ENCODE measurements around the gene ABLIM1. TPM values are rescaled to one million over a fixed set of nuclear protein-coding genes. Genes with fewer than 3 reads are reported as not detected.

The ABLIM1 gene
- total and polyA plus RNA-seq, 10 of the 15 experiments (the other 5 are each of a cell fraction or from before 2014, with no cell fraction given), result 14.2 to 50.5 (median 28.1) TPM

GRCh38 chr10:114479836-114480235 is 178.2 kb downstream of the ABLIM1 start:
- ChIA-PET CTCF (interaction anchor here (0.6 to 3.2 kb wide), 3 partner anchors 8 to 647 kb away, joined by 3 to 17 read pairs (median 6); no protein-coding TSS in a partner anchor), POLR2A (no interaction called here), RAD21 (ENCODE audit: unreplicated experiment) (interaction anchor here (1.6 kb wide), 1 partner anchor 306 kb away, joined by 3 read pairs; no protein-coding TSS in a partner anchor), SMC1A (ENCODE audit: uncharacterized antibody, unreplicated experiment) (interaction anchor here (0.9 to 1.0 kb wide), 2 partner anchors 70 to 121 kb away, joined by 3 to 4 read pairs; no protein-coding TSS in a partner anchor)
- Histone ChIP-seq H3K4me3 (no peak overlapping the region), H4K20me1 (ENCODE audit: control insufficient read depth, insufficient read depth) (no peaks in the 10 kb centered on the region), H3K9me3 (replicated peaks; ENCODE audit: control insufficient read depth, insufficient read depth, low read length) (no peaks in the 10 kb centered on the region), H3K36me3 (ENCODE audit: control insufficient read depth in 2 of 2, insufficient read depth in 2 of 2, low read length in 1 of 2) (no peaks in the 10 kb centered on the region), H3K27ac (ENCODE audit: control insufficient read depth, insufficient read depth) (no peak overlapping the region), H3K27me3 (replicated peaks in 1 of 2; ENCODE audit: control insufficient read depth in 2 of 2, insufficient read depth in 2 of 2, low read length in 1 of 2) (no peaks in the 10 kb centered on the region), H2AFZ (ENCODE audit: control insufficient read depth, low read depth, low read length) (no peak overlapping the region), H3K4me2 (ENCODE audit: control insufficient read depth, insufficient read depth) (no peak overlapping the region), H3K4me1 (ENCODE audit: control insufficient read depth, insufficient read depth, low read length) (no peaks in the 10 kb centered on the region), H3K79me2 (ENCODE audit: control insufficient read depth, insufficient read depth, low read length) (no peaks in the 10 kb centered on the region), H3K9ac (ENCODE audit: control insufficient read depth, insufficient read depth, low read length) (no peak overlapping the region)
- in situ Hi-C loops (cut with MboI) (loop anchor here (10.0 kb wide), 2 partner anchors 305 to 645 kb away; no protein-coding TSS in a partner anchor), intact Hi-C loops (cut with micrococcal nuclease; ENCODE audit: unreplicated experiment) (no loop called here)
- 96% methylated on average over 1 of the region's 1 CpG for WGBS (ENCODE audit: insufficient coverage, insufficient replicate concordance, low lambda C conversion rate, missing lambda C conversion rate)
- DNase-seq (ENCODE audit: low read depth, low spot score) (no peak), ATAC-seq (no peak), FAIRE-seq (no peak)
- no TSS peak for BruUV-seq (replicated peaks)
- no peak for TF ChIP-seq RAD21 (IDR thresholded peaks at IDR 0.05; ENCODE audit: insufficient read depth, low read depth, low read length)
- no peak for TF ChIP-seq NFYB (IDR thresholded peaks at IDR 0.05; ENCODE audit: insufficient read depth, low read depth, low read length)
- TF ChIP-seq, protein P1, sequence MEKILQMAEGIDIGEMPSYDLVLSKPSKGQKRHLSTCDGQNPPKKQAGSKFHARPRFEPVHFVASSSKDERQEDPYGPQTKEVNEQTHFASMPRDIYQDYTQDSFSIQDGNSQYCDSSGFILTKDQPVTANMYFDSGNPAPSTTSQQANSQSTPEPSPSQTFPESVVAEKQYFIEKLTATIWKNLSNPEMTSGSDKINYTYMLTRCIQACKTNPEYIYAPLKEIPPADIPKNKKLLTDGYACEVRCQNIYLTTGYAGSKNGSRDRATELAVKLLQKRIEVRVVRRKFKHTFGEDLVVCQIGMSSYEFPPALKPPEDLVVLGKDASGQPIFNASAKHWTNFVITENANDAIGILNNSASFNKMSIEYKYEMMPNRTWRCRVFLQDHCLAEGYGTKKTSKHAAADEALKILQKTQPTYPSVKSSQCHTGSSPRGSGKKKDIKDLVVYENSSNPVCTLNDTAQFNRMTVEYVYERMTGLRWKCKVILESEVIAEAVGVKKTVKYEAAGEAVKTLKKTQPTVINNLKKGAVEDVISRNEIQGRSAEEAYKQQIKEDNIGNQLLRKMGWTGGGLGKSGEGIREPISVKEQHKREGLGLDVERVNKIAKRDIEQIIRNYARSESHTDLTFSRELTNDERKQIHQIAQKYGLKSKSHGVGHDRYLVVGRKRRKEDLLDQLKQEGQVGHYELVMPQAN (conservative IDR thresholded peaks at IDR 0.05), result no peak
- TF ChIP-seq, protein P2, sequence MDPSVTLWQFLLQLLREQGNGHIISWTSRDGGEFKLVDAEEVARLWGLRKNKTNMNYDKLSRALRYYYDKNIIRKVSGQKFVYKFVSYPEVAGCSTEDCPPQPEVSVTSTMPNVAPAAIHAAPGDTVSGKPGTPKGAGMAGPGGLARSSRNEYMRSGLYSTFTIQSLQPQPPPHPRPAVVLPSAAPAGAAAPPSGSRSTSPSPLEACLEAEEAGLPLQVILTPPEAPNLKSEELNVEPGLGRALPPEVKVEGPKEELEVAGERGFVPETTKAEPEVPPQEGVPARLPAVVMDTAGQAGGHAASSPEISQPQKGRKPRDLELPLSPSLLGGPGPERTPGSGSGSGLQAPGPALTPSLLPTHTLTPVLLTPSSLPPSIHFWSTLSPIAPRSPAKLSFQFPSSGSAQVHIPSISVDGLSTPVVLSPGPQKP (IDR thresholded peaks at IDR 0.05; ENCODE audit: low read depth, low read length), result no peak
- TF ChIP-seq, protein P3, sequence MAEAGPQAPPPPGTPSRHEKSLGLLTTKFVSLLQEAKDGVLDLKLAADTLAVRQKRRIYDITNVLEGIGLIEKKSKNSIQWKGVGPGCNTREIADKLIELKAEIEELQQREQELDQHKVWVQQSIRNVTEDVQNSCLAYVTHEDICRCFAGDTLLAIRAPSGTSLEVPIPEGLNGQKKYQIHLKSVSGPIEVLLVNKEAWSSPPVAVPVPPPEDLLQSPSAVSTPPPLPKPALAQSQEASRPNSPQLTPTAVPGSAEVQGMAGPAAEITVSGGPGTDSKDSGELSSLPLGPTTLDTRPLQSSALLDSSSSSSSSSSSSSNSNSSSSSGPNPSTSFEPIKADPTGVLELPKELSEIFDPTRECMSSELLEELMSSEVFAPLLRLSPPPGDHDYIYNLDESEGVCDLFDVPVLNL (IDR thresholded peaks at IDR 0.05; ENCODE audit: low read depth, low read length), result no peak
- TF ChIP-seq ZZZ3 (IDR thresholded peaks at IDR 0.05; ENCODE audit: control insufficient read depth, insufficient read length, low read depth), result no peak
- TF ChIP-seq ZNF622 (IDR thresholded peaks at IDR 0.05), result no peak
- no peak for TF ChIP-seq ETV6 (conservative IDR thresholded peaks at IDR 0.05 in 1 of 2, IDR thresholded peaks at IDR 0.05 in 1 of 2; ENCODE audit: borderline replicate concordance in 1 of 2, low read depth in 1 of 2)
- no peak for TF ChIP-seq LARP7 (IDR thresholded peaks at IDR 0.05)
- TF ChIP-seq EZH2 (IDR thresholded peaks at IDR 0.05; ENCODE audit: borderline replicate concordance, control insufficient read depth, low read depth, low read length), result no peak
- TF ChIP-seq, protein P4, sequence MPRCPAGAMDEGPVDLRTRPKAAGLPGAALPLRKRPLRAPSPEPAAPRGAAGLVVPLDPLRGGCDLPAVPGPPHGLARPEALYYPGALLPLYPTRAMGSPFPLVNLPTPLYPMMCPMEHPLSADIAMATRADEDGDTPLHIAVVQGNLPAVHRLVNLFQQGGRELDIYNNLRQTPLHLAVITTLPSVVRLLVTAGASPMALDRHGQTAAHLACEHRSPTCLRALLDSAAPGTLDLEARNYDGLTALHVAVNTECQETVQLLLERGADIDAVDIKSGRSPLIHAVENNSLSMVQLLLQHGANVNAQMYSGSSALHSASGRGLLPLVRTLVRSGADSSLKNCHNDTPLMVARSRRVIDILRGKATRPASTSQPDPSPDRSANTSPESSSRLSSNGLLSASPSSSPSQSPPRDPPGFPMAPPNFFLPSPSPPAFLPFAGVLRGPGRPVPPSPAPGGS (IDR thresholded peaks at IDR 0.05; ENCODE audit: borderline replicate concordance, insufficient read depth, low read depth, low read length, poor library complexity, severe bottlenecking), result no peak
- no peak for TF ChIP-seq CUX1 (IDR thresholded peaks at IDR 0.05; ENCODE audit: insufficient replicate concordance, low read depth, low read length)
